22Rv1 (cell line): ENCODE data around the gene DAP3.
"Not testable (repeated sequence)": the region's sequence is repeated elsewhere in the genome, so short reads cannot be mapped to it uniquely, and the experiment has no call there.

Source experiments
- CTCF ChIP-seq: fragments of 450-650 bp; IDR thresholded peaks from 2 replicates; pipeline ENCODE4 v1.5.1; 2017; ENCODE audit warnings: mild to moderate bottlenecking
- ZFX ChIP-seq: fragments of 450-650 bp; IDR thresholded peaks from 2 replicates; pipeline ENCODE4 v1.6.1; 2017; ENCODE audit warnings: antibody characterized with exemption, borderline replicate concordance

- TF ChIP-seq CTCF, ZFX: not testable (repeated sequence)
These were observed 8.7 kb downstream of the DAP3 start for GRCh38 chr1:155697616-155698015.
